ENCODE results near the gene TTC22.

The TTC22 gene

GRCh38 chr1:54849219-54850068 is 48.3 kb upstream of the TTC22 start:
- no peak overlapping the region for H3K18ac ChIP-seq (ENCODE audit: low read length)
- no peak overlapping the region for H3K4ac ChIP-seq (ENCODE audit: low read length)
- H2AFZ ChIP-seq (ENCODE audit: low read length), result no peak overlapping the region
- no peak overlapping the region for H2BK5ac ChIP-seq (ENCODE audit: low read length)
- H2BK120ac ChIP-seq (ENCODE audit: low read depth, low read length), result no peak overlapping the region
- H3K79me1 ChIP-seq (ENCODE audit: low read depth, low read length), result peaks cover 2% of the 10 kb centered on the region
- no peak overlapping the region for H3K14ac ChIP-seq (ENCODE audit: low read length)
- H3K9ac ChIP-seq (ENCODE audit: low read depth, low read length, poor library complexity), result no peak overlapping the region
- no peaks in the 10 kb centered on the region for H3K27me3 ChIP-seq (ENCODE audit: control insufficient read depth in 3 of 3, insufficient read depth in 3 of 3, low read depth in 1 of 3, low read length in 3 of 3)
- no peak overlapping the region for H4K8ac ChIP-seq (ENCODE audit: low read depth, low read length)
- no peak overlapping the region for H2BK15ac ChIP-seq (ENCODE audit: low read length)
- no peak overlapping the region for H3K4me3 ChIP-seq (ENCODE audit: low read length in 2 of 2)
- H3K27ac ChIP-seq (replicated peaks; ENCODE audit: low read length), result no peak overlapping the region
- H3K4me1 ChIP-seq (ENCODE audit: control insufficient read depth in 2 of 2, insufficient read depth in 1 of 2, low read depth in 1 of 2, low read length in 2 of 2), result no peaks in the 10 kb centered on the region
- H4K91ac ChIP-seq (ENCODE audit: low read depth, low read length, poor library complexity), result no peak overlapping the region
- peaks cover 59 to 84% of the 10 kb centered on the region in 2 donors for H3K36me3 ChIP-seq (replicated peaks in 1 of 2; ENCODE audit: control insufficient read depth in 2 of 2, insufficient read depth in 2 of 2, low read length in 2 of 2)
- H2AK5ac ChIP-seq (ENCODE audit: low read depth, low read length), result no peak overlapping the region
- H2BK12ac ChIP-seq (ENCODE audit: low read length), result no peak overlapping the region
- no peak for DNase-seq (ENCODE audit: low spot score)
- H3K23ac ChIP-seq (ENCODE audit: low read depth, low read length, poor library complexity), result no peak overlapping the region
- WGBS, 2 donors (ENCODE audit: extremely low coverage in 2 of 2, insufficient read length in 2 of 2, insufficient replicate concordance in 1 of 2), result no CpG with 5 or more reads among the region's 6 CpGs
- H3K4me2 ChIP-seq (ENCODE audit: insufficient read depth, low read length, poor library complexity, severe bottlenecking), result no peak overlapping the region
- no peaks in the 10 kb centered on the region for H3K9me3 ChIP-seq (replicated peaks in 1 of 2; ENCODE audit: control insufficient read depth in 2 of 2, insufficient read depth in 1 of 2, low read depth in 1 of 2, low read length in 2 of 2)

DNA sequence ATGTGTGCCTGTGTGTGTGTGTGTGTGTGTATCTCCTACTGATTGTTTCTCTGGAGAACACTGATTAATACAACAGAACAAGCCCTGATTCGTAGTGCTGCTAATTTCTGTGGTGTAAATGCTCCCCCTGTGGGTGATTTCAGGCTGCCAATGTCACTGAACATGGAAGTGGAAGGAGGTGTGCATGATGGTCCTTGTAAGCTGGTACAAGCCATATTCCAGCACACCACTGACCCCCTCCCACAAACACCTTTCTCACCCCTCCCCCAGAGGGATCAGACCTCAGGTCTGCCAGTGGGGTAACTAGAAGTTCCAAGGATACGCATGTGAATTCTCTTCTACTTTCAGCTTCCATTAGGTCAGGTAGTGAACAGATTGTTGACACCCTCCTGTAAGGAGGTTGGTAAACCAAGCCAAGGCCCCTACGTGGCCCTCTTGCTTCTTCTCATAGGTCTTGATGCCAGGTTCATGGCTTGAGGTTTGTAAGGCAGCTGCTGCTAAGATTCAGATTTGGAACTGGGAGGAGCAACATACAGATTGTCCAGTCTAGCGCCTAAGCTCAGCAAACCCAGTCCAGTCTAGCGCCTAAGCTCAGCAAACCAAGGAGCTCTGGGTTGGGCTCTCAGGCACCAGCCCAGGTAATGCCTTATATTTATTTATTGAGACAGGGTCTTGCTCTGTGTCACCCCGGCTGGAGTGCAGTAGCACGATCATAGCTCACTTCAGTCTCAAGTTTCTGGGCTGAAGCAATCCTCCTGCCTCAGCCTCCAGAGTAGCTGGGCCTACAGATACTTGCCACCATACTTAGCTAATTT is 47.2 kb upstream of the TTC22 start:
- no peak overlapping the region for H2BK120ac ChIP-seq (ENCODE audit: low read depth, low read length)
- H3K18ac ChIP-seq (ENCODE audit: low read length), result no peak overlapping the region
- H2BK12ac ChIP-seq (ENCODE audit: low read length), result no peak overlapping the region
- H2BK15ac ChIP-seq (ENCODE audit: low read length), result no peak overlapping the region
- no peak overlapping the region for H3K4me3 ChIP-seq (ENCODE audit: low read length in 2 of 2)
- H3K4me2 ChIP-seq (ENCODE audit: insufficient read depth, low read length, poor library complexity, severe bottlenecking), result no peak overlapping the region
- H2AK5ac ChIP-seq (ENCODE audit: low read depth, low read length), result no peak overlapping the region
- no peaks in the 10 kb centered on the region for H3K79me1 ChIP-seq (ENCODE audit: low read depth, low read length)
- H2BK5ac ChIP-seq (ENCODE audit: low read length), result no peak overlapping the region
- WGBS, 2 donors (ENCODE audit: extremely low coverage in 2 of 2, insufficient read length in 2 of 2, insufficient replicate concordance in 1 of 2), result no CpG with 5 or more reads among the region's 7 CpGs
- H3K36me3 ChIP-seq (replicated peaks in 1 of 2; ENCODE audit: control insufficient read depth in 2 of 2, insufficient read depth in 2 of 2, low read length in 2 of 2), result peaks cover 48 to 73% of the 10 kb centered on the region in 2 donors
- H3K4me1 ChIP-seq (ENCODE audit: control insufficient read depth in 2 of 2, insufficient read depth in 1 of 2, low read depth in 1 of 2, low read length in 2 of 2), result no peaks in the 10 kb centered on the region
- no peaks in the 10 kb centered on the region for H3K27me3 ChIP-seq (ENCODE audit: control insufficient read depth in 3 of 3, insufficient read depth in 3 of 3, low read depth in 1 of 3, low read length in 3 of 3)
- no peak overlapping the region for H2AFZ ChIP-seq (ENCODE audit: low read length)
- H4K8ac ChIP-seq (ENCODE audit: low read depth, low read length), result no peak overlapping the region
- no peak overlapping the region for H3K14ac ChIP-seq (ENCODE audit: low read length)
- DNase-seq (ENCODE audit: low spot score), result no peak
- no peak overlapping the region for H3K4ac ChIP-seq (ENCODE audit: low read length)
- H3K27ac ChIP-seq (replicated peaks; ENCODE audit: low read length), result no peak overlapping the region
- no peaks in the 10 kb centered on the region for H3K9me3 ChIP-seq (replicated peaks in 1 of 2; ENCODE audit: control insufficient read depth in 2 of 2, insufficient read depth in 1 of 2, low read depth in 1 of 2, low read length in 2 of 2)
- no peak overlapping the region for H4K91ac ChIP-seq (ENCODE audit: low read depth, low read length, poor library complexity)
- H3K9ac ChIP-seq (ENCODE audit: low read depth, low read length, poor library complexity), result no peak overlapping the region
- no peak overlapping the region for H3K23ac ChIP-seq (ENCODE audit: low read depth, low read length, poor library complexity)

GRCh38 chr1:54846716-54847284 is 45.7 kb upstream of the TTC22 start:
- Histone ChIP-seq H3K4me2 (ENCODE audit: insufficient read depth, low read length, poor library complexity, severe bottlenecking) (no peak overlapping the region), H3K27me3 (ENCODE audit: control insufficient read depth in 3 of 3, insufficient read depth in 3 of 3, low read depth in 1 of 3, low read length in 3 of 3) (no peaks in the 10 kb centered on the region), H3K23ac (ENCODE audit: low read depth, low read length, poor library complexity) (no peak overlapping the region), H3K4me3 (ENCODE audit: low read length in 2 of 2) (no peak overlapping the region), H2AFZ (ENCODE audit: low read length) (no peak overlapping the region), H2AK5ac (ENCODE audit: low read depth, low read length) (no peak overlapping the region), H2BK120ac (ENCODE audit: low read depth, low read length) (no peak overlapping the region), H3K79me1 (ENCODE audit: low read depth, low read length) (no peaks in the 10 kb centered on the region), H3K4ac (ENCODE audit: low read length) (no peak overlapping the region), H4K8ac (ENCODE audit: low read depth, low read length) (no peak overlapping the region), H3K9me3 (replicated peaks in 1 of 2; ENCODE audit: control insufficient read depth in 2 of 2, insufficient read depth in 1 of 2, low read depth in 1 of 2, low read length in 2 of 2) (no peaks in the 10 kb centered on the region), H3K36me3 (replicated peaks in 1 of 2; ENCODE audit: control insufficient read depth in 2 of 2, insufficient read depth in 2 of 2, low read length in 2 of 2) (peaks cover 32 to 58% of the 10 kb centered on the region in 2 donors), H3K9ac (ENCODE audit: low read depth, low read length, poor library complexity) (no peak overlapping the region), H2BK5ac (ENCODE audit: low read length) (no peak overlapping the region), H4K91ac (ENCODE audit: low read depth, low read length, poor library complexity) (no peak overlapping the region), H3K27ac (replicated peaks; ENCODE audit: low read length) (no peak overlapping the region), H3K4me1 (ENCODE audit: control insufficient read depth in 2 of 2, insufficient read depth in 1 of 2, low read depth in 1 of 2, low read length in 2 of 2) (no peaks in the 10 kb centered on the region), H2BK15ac (ENCODE audit: low read length) (no peak overlapping the region), H3K18ac (ENCODE audit: low read length) (no peak overlapping the region), H3K14ac (ENCODE audit: low read length) (no peak overlapping the region), H2BK12ac (ENCODE audit: low read length) (no peak overlapping the region)
- no peak for DNase-seq (ENCODE audit: low spot score)
- WGBS, 2 donors (ENCODE audit: extremely low coverage in 2 of 2, insufficient read length in 2 of 2, insufficient replicate concordance in 1 of 2), result no CpG with 5 or more reads among the region's 9 CpGs

- no peak overlapping the region for H3K4me3 ChIP-seq (ENCODE audit: low read length in 2 of 2)
- H2BK120ac ChIP-seq (ENCODE audit: low read depth, low read length), result no peak overlapping the region
- H4K91ac ChIP-seq (ENCODE audit: low read depth, low read length, poor library complexity), result no peak overlapping the region
- H3K18ac ChIP-seq (ENCODE audit: low read length), result no peak overlapping the region
- no peak overlapping the region for H3K14ac ChIP-seq (ENCODE audit: low read length)
- H3K79me1 ChIP-seq (ENCODE audit: low read depth, low read length), result no peaks in the 10 kb centered on the region
- DNase-seq (ENCODE audit: low spot score), result no peak
- no peak overlapping the region for H2BK15ac ChIP-seq (ENCODE audit: low read length)
- no peak overlapping the region for H3K27ac ChIP-seq (replicated peaks; ENCODE audit: low read length)
- H3K36me3 ChIP-seq (replicated peaks in 1 of 2; ENCODE audit: control insufficient read depth in 2 of 2, insufficient read depth in 2 of 2, low read length in 2 of 2), result peaks cover 27 to 53% of the 10 kb centered on the region in 2 donors
- no peaks in the 10 kb centered on the region for H3K27me3 ChIP-seq (ENCODE audit: control insufficient read depth in 3 of 3, insufficient read depth in 3 of 3, low read depth in 1 of 3, low read length in 3 of 3)
- no peak overlapping the region for H4K8ac ChIP-seq (ENCODE audit: low read depth, low read length)
- no peak overlapping the region for H3K9ac ChIP-seq (ENCODE audit: low read depth, low read length, poor library complexity)
- H2AFZ ChIP-seq (ENCODE audit: low read length), result no peak overlapping the region
- H2BK5ac ChIP-seq (ENCODE audit: low read length), result no peak overlapping the region
- WGBS, 2 donors (ENCODE audit: extremely low coverage in 2 of 2, insufficient read length in 2 of 2, insufficient replicate concordance in 1 of 2), result no CpG with 5 or more reads among the region's 3 CpGs
- no peaks in the 10 kb centered on the region for H3K9me3 ChIP-seq (replicated peaks in 1 of 2; ENCODE audit: control insufficient read depth in 2 of 2, insufficient read depth in 1 of 2, low read depth in 1 of 2, low read length in 2 of 2)
- H3K23ac ChIP-seq (ENCODE audit: low read depth, low read length, poor library complexity), result peak overlapping the region; percentile 32
- no peak overlapping the region for H3K4me2 ChIP-seq (ENCODE audit: insufficient read depth, low read length, poor library complexity, severe bottlenecking)
- no peaks in the 10 kb centered on the region for H3K4me1 ChIP-seq (ENCODE audit: control insufficient read depth in 2 of 2, insufficient read depth in 1 of 2, low read depth in 1 of 2, low read length in 2 of 2)
- H2AK5ac ChIP-seq (ENCODE audit: low read depth, low read length), result no peak overlapping the region
- no peak overlapping the region for H2BK12ac ChIP-seq (ENCODE audit: low read length)
- no peak overlapping the region for H3K4ac ChIP-seq (ENCODE audit: low read length)
Observed at GRCh38 chr1:54846301-54846700, 45.2 kb upstream of the TTC22 start.

All from neuronal stem cell (in vitro differentiated cells).